ENCODE measurements around the gene BSG.
A peak's percentile ranks its signal among the peaks of the same experiment; 100 is the strongest.
"Not testable (repeated sequence)": the region's sequence is repeated elsewhere in the genome, so short reads cannot be mapped to it uniquely, and the experiment has no call there.

The BSG gene

GRCh38 chr19:588093-588740 lies 15.8 kb downstream of the BSG start:
- peak; percentile 97 for DNase-seq (ENCODE audit: low spot score)

- no peak for DNase-seq (ENCODE audit: low spot score)
Observed at GRCh38 chr19:588741-589692, 16.6 kb downstream of the BSG start.

- no peak for DNase-seq (ENCODE audit: low spot score)
Observed at GRCh38 chr19:589693-590395, 17.4 kb downstream of the BSG start, which contains the start of gene HCN2. Gene HCN2, plus strand, starts transcription at chr19:589881. Its CDS starts 65 bp downstream, at chr19:589946.

- DNase-seq (ENCODE audit: low spot score), result no peak
Observed at GRCh38 chr19:590396-590745, 18.0 kb downstream of the BSG start.

GRCh38 chr19:590750-591098 lies 18.3 kb downstream of the BSG start:
- no peak for DNase-seq (ENCODE audit: low spot score)

GRCh38 chr19:591099-591958 lies 18.9 kb downstream of the BSG start:
- peak; percentile 83 for DNase-seq (ENCODE audit: low spot score)

GRCh38 chr19:592101-592500 lies 19.7 kb downstream of the BSG start:
- DNase-seq (ENCODE audit: low spot score), result no peak

GRCh38 chr19:593055-593454 lies 20.7 kb downstream of the BSG start:
- no peak for DNase-seq (ENCODE audit: low spot score)

- no peak for DNase-seq (ENCODE audit: low spot score)
Observed at GRCh38 chr19:593505-593904, 21.1 kb downstream of the BSG start.

GRCh38 chr19:594265-594870 lies 22.0 kb downstream of the BSG start:
- no peak for DNase-seq (ENCODE audit: low spot score)

GRCh38 chr19:595326-596262 lies 23.2 kb downstream of the BSG start:
- DNase-seq (ENCODE audit: low spot score), result no peak

GRCh38 chr19:596263-596655 lies 23.9 kb downstream of the BSG start:
- DNase-seq (ENCODE audit: low spot score), result no peak

GRCh38 chr19:597406-598315 lies 25.3 kb downstream of the BSG start:
- no peak for DNase-seq (ENCODE audit: low spot score)

GRCh38 chr19:601310-601709 lies 28.9 kb downstream of the BSG start:
- DNase-seq (ENCODE audit: low spot score), result no peak

GRCh38 chr19:601790-602189 lies 29.4 kb downstream of the BSG start:
- DNase-seq (ENCODE audit: low spot score), result no peak

GRCh38 chr19:602391-603301 lies 30.2 kb downstream of the BSG start:
- no peak for DNase-seq (ENCODE audit: low spot score)

- DNase-seq (ENCODE audit: low spot score), result not testable (repeated sequence)
Observed at GRCh38 chr19:603302-603639, 30.9 kb downstream of the BSG start.

GRCh38 chr19:603779-604178 lies 31.4 kb downstream of the BSG start:
- DNase-seq (ENCODE audit: low spot score), result not testable (repeated sequence)

Data from HuH-7.5 (cell line).